ENCODE results near the gene NXPH3.

Gene NXPH3

GRCh38 chr17:49553676-49554335 lies 21.9 kb upstream of the NXPH3 start:
- in situ Hi-C loops (cut with MboI; ENCODE audit: low sequenced_read_pairs) = loop anchor here (10.0 to 25.0 kb wide), 2 partner anchors 119 to 242 kb away; no protein-coding TSS in a partner anchor

GRCh38 chr17:49554694-49555494 lies 20.8 kb upstream of the NXPH3 start:
- in situ Hi-C loops (cut with MboI; ENCODE audit: low sequenced_read_pairs) = loop anchor here (10.0 to 25.0 kb wide), 2 partner anchors 120 to 243 kb away; no protein-coding TSS in a partner anchor

- in situ Hi-C loops (cut with MboI; ENCODE audit: low sequenced_read_pairs) = loop anchor here (10.0 to 25.0 kb wide), 2 partner anchors 121 to 243 kb away; no protein-coding TSS in a partner anchor
These were observed 20.0 kb upstream of the NXPH3 start for GRCh38 chr17:49555495-49556222.

GRCh38 chr17:49556223-49556943 lies 19.3 kb upstream of the NXPH3 start:
- in situ Hi-C loops (cut with MboI; ENCODE audit: low sequenced_read_pairs) = loop anchor here (10.0 to 25.0 kb wide), 2 partner anchors 122 to 244 kb away; no protein-coding TSS in a partner anchor

- in situ Hi-C loops (cut with MboI; ENCODE audit: low sequenced_read_pairs) = loop anchor here (10.0 to 25.0 kb wide), 2 partner anchors 123 to 245 kb away; no protein-coding TSS in a partner anchor
These were observed 18.2 kb upstream of the NXPH3 start for GRCh38 chr17:49557312-49558024.

GRCh38 chr17:49564638-49565037 lies 11.0 kb upstream of the NXPH3 start:
- in situ Hi-C loops (cut with MboI; ENCODE audit: low sequenced_read_pairs) = loop anchor here (5.0 to 25.0 kb wide), 3 partner anchors 252 to 440 kb away; partner anchors contain the start of gene TAC4

GRCh38 chr17:49565948-49566491 lies 9.7 kb upstream of the NXPH3 start:
- in situ Hi-C loops (cut with MboI; ENCODE audit: low sequenced_read_pairs) = loop anchor here (5.0 to 25.0 kb wide), 3 partner anchors 254 to 439 kb away; partner anchors contain the start of gene TAC4

GRCh38 chr17:49566668-49567071 lies 9.0 kb upstream of the NXPH3 start:
- in situ Hi-C loops (cut with MboI; ENCODE audit: low sequenced_read_pairs) = loop anchor here (5.0 to 25.0 kb wide), 3 partner anchors 254 to 438 kb away; partner anchors contain the start of gene TAC4

GRCh38 chr17:49567104-49567521 lies 8.6 kb upstream of the NXPH3 start:
- in situ Hi-C loops (cut with MboI; ENCODE audit: low sequenced_read_pairs) = loop anchor here (5.0 to 25.0 kb wide), 3 partner anchors 255 to 438 kb away; partner anchors contain the start of gene TAC4

GRCh38 chr17:49567871-49568694 lies 7.6 kb upstream of the NXPH3 start:
- in situ Hi-C loops (cut with MboI; ENCODE audit: low sequenced_read_pairs) = loop anchor here (5.0 to 25.0 kb wide), 3 partner anchors 256 to 437 kb away; partner anchors contain the start of gene TAC4

GRCh38 chr17:49568695-49569047 lies 7.0 kb upstream of the NXPH3 start:
- in situ Hi-C loops (cut with MboI; ENCODE audit: low sequenced_read_pairs) = loop anchor here (5.0 to 25.0 kb wide), 3 partner anchors 256 to 436 kb away; partner anchors contain the start of gene TAC4

GRCh38 chr17:49570540-49571242 lies 5.0 kb upstream of the NXPH3 start:
- in situ Hi-C loops (cut with MboI; ENCODE audit: low sequenced_read_pairs) = loop anchor here (5.0 to 25.0 kb wide), 2 partner anchors 122 to 258 kb away; no protein-coding TSS in a partner anchor

GRCh38 chr17:49571283-49571682 lies 4.4 kb upstream of the NXPH3 start:
- in situ Hi-C loops (cut with MboI; ENCODE audit: low sequenced_read_pairs) = loop anchor here (5.0 to 25.0 kb wide), 2 partner anchors 121 to 259 kb away; no protein-coding TSS in a partner anchor

GRCh38 chr17:49571764-49572163 lies 3.9 kb upstream of the NXPH3 start:
- in situ Hi-C loops (cut with MboI; ENCODE audit: low sequenced_read_pairs) = loop anchor here (5.0 to 25.0 kb wide), 2 partner anchors 121 to 259 kb away; no protein-coding TSS in a partner anchor

GRCh38 chr17:49572226-49572625 lies 3.4 kb upstream of the NXPH3 start:
- in situ Hi-C loops (cut with MboI; ENCODE audit: low sequenced_read_pairs) = loop anchor here (5.0 to 25.0 kb wide), 2 partner anchors 120 to 260 kb away; no protein-coding TSS in a partner anchor

GRCh38 chr17:49572806-49573420 lies 2.8 kb upstream of the NXPH3 start:
- in situ Hi-C loops (cut with MboI; ENCODE audit: low sequenced_read_pairs) = loop anchor here (5.0 to 25.0 kb wide), 2 partner anchors 119 to 261 kb away; no protein-coding TSS in a partner anchor

Measured in HL-60/S4 (cell line).